GM21381 (cell line): ENCODE measurements around the gene GLIS2.

ENCODE experiments used
- ATAC-seq: cut with Tn5 transposase; IDR thresholded peaks from one replicate; pipeline ENCODE4 v1.9.1; 2021; ENCODE audit warnings: mild to moderate bottlenecking, moderate library complexity; ENCODE audit not compliant: unreplicated experiment

The GLIS2 gene

GRCh38 chr16:4350365-4350786 is 34.5 kb downstream of the GLIS2 start:
- ATAC-seq, result no peak

GRCh38 chr16:4350787-4351659 is 35.2 kb downstream of the GLIS2 start, which contains the start of gene PAM16:
TSS of gene PAM16 (minus strand) at chr16:4351321. CDS start at chr16:4351234, 87 bp downstream.
- peak; percentile 82 for ATAC-seq

GRCh38 chr16:4351880-4352279 is 36.0 kb downstream of the GLIS2 start:
- ATAC-seq, result no peak

GRCh38 chr16:4352843-4353242 is 37.0 kb downstream of the GLIS2 start:
- no peak for ATAC-seq

GRCh38 chr16:4353675-4354074 is 37.8 kb downstream of the GLIS2 start:
- no peak for ATAC-seq

- no peak for ATAC-seq
Measured at GRCh38 chr16:4354512-4355409, 38.9 kb downstream of the GLIS2 start.

- no peak for ATAC-seq
Measured at GRCh38 chr16:4356820-4357219, 41.0 kb downstream of the GLIS2 start.

- ATAC-seq, result no peak
Measured at GRCh38 chr16:4358236-4358635, 42.4 kb downstream of the GLIS2 start.

- ATAC-seq, result no peak
Measured at GRCh38 chr16:4358831-4359561, 43.1 kb downstream of the GLIS2 start.

GRCh38 chr16:4359914-4360313 is 44.0 kb downstream of the GLIS2 start:
- ATAC-seq, result no peak

GRCh38 chr16:4360538-4361021 is 44.7 kb downstream of the GLIS2 start:
- no peak for ATAC-seq

GRCh38 chr16:4361033-4361943 is 45.4 kb downstream of the GLIS2 start:
- ATAC-seq, result no peak

- no peak for ATAC-seq
Measured at GRCh38 chr16:4361944-4362311, 46.1 kb downstream of the GLIS2 start.

- ATAC-seq, result no peak
Measured at GRCh38 chr16:4362476-4363135, 46.7 kb downstream of the GLIS2 start.

GRCh38 chr16:4364196-4365013 is 48.5 kb downstream of the GLIS2 start:
- ATAC-seq, result no peak

GRCh38 chr16:4365014-4365406 is 49.1 kb downstream of the GLIS2 start:
- no peak for ATAC-seq

- ATAC-seq, result no peak
Measured at GRCh38 chr16:4365615-4366014, 49.7 kb downstream of the GLIS2 start.

GRCh38 chr16:4366016-4366415 is 50.1 kb downstream of the GLIS2 start:
- ATAC-seq, result no peak
